MCF 10A (cell line): ENCODE measurements around the gene PDIK1L. TPM values are rescaled to one million over a fixed set of nuclear protein-coding genes. Genes with fewer than 3 reads are reported as not detected.

ENCODE experiments used
- BruUV-seq: library from RNA; stranded (reverse); fragments of 400-500 nt; replicated peaks from 2 replicates; lab custom pipeline; 2021; lab: Mats Ljungman, UMichigan
- CTCF ChIA-PET: fragments of 300-600 bp; sonication (Branson Sonifier 250); formaldehyde crosslinking; extraction: SDS; loops from one replicate; lab custom pipeline; 2021; ENCODE audit warnings: antibody characterized with exemption, inconsistent platforms; lab: Yijun Ruan, JAX
- POLR2A ChIA-PET: fragments of 300-600, 350-650 bp; sonication (Branson Sonifier 250); formaldehyde crosslinking; extraction: SDS; loops from one replicate; lab custom pipeline; 2020; ENCODE audit warnings: antibody characterized with exemption, inconsistent platforms; lab: Yijun Ruan, JAX
- DNase-seq: peaks from one replicate; pipeline ENCODE4 v3.0.0-alpha.2; 2018; ENCODE audit not compliant: unreplicated experiment
- H3K27ac Mint-ChIP-seq: one replicate; pipeline ENCODE4 v1.8.0; 2022; ENCODE audit warnings: mild to moderate bottlenecking, low read depth, mixed read lengths; ENCODE audit not compliant: unreplicated experiment
- H3K27me3 Mint-ChIP-seq: one replicate; pipeline ENCODE4 v1.8.0; 2022; ENCODE audit warnings: mixed read lengths; ENCODE audit not compliant: insufficient read depth, unreplicated experiment
- H3K36me3 Mint-ChIP-seq: one replicate; pipeline ENCODE4 v1.8.0; 2022; ENCODE audit warnings: mild to moderate bottlenecking, moderate library complexity, mixed read lengths; ENCODE audit not compliant: insufficient read depth, unreplicated experiment
- H3K4me1 Mint-ChIP-seq: one replicate; pipeline ENCODE4 v1.8.0; 2022; ENCODE audit warnings: mixed read lengths; ENCODE audit not compliant: insufficient read depth, unreplicated experiment
- H3K4me3 Mint-ChIP-seq: one replicate; pipeline ENCODE4 v1.8.0; 2022; ENCODE audit warnings: mild to moderate bottlenecking, moderate library complexity, mixed read lengths; ENCODE audit not compliant: unreplicated experiment
- H3K9me3 Mint-ChIP-seq: one replicate; pipeline ENCODE4 v1.8.0; 2022; ENCODE audit warnings: mixed read lengths; ENCODE audit not compliant: unreplicated experiment
- CTCF ChIP-seq: fragments of 200-600 bp; IDR thresholded peaks from one replicate; pipeline ENCODE4 v1.8.0; 2022; ENCODE audit warnings: antibody characterized with exemption, mild to moderate bottlenecking; ENCODE audit not compliant: unreplicated experiment
- intact Hi-C: fragments of 100-400 bp; cut with micrococcal nuclease; formaldehyde crosslinking; loops from 2 replicates; pipeline ENCODE4 v1.14.1; 2022
- total RNA-seq: library from RNA; stranded (reverse); gene quantifications from 2 replicates; pipeline ENCODE4 v1.2.3, GENCODE V29; 2022

PDIK1L gene
- total RNA-seq, 1 experiment from 2014 or later: 10.9 TPM

DNA sequence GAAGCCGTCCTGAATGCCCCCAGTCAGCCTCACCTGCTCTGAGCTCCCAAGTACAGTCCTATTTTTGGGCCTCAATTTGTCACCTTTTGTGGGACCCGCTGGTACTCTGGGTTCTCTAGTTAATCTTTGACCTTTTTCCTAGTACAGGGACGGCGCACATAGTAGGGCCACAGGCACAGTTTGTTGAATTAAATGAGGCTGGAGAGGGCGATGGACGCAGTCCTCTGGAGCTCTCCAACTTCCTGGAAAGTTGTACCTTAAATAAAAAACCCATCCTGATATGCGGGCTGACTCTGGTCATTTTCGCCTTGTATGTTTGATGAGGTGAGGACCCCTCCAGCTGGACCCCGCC is 52.0 kb downstream of the PDIK1L start:
- intact Hi-C loops: loop anchor here (1.0 to 2.0 kb wide), 2 partner anchors 58 to 127 kb away; no protein-coding TSS in a partner anchor
- no peak for TF ChIP-seq CTCF
- Mint-ChIP-seq H3K27me3 (no peaks in the 10 kb centered on the region), H3K27ac (no peak overlapping the region), H3K9me3 (no peaks in the 10 kb centered on the region), H3K36me3 (no peaks in the 10 kb centered on the region), H3K4me3 (peak overlapping the region; percentile 64), H3K4me1 (no peaks in the 10 kb centered on the region)
- no TSS peak for BruUV-seq
- DNase-seq: no peak
- ChIA-PET POLR2A (interaction anchor here (1.0 to 1.1 kb wide), 2 partner anchors 55 to 123 kb away, joined by 3 read pairs; no protein-coding TSS in a partner anchor), CTCF (interaction anchor here (0.6 to 2.0 kb wide), 10 partner anchors 11 to 272 kb away, joined by 3 to 7 read pairs (median 4); partner anchors contain the start of gene CEP85)

DNA sequence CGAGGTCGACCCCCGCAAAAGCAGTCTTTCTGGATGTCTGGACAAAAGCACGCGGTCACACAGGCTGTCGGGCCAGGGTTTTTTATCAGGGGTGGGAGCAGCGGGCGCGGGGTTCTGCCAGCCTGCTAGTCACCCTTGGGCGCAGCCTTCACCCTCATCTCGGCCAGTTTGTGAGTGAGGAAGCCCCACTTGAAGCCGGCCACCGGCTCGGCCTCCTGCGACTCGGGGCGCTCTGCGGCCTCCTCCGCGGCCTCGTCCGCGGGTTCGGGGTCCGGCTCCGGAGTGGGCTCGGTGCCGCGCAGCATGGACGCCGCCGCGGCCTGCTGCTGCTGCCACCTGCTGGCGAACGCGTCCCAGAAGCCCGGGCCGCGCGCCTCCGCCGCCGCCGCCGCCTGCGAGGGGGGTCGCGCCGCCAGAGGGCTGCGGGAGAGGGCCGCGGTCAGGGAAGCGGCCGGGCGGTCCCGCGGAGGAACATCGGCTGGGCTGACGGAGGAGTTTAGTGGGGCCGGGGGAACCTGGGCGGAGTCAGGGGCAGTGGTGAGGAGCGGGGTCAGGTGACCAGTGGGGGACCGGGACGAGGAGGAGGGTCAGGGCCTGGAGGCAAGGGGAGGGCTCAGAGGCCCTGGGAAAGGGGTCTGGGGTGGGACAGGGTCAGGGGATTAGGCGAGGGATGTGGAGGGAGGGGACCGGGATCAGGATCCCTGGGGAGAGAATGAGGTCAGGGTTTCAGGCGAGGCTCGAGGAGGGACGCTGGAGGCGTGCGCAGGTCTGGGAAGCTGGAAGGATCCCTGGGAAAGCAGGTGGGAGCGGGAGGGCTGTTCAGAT is 52.6 kb downstream of the PDIK1L start:
- Mint-ChIP-seq H3K27me3 (no peaks in the 10 kb centered on the region), H3K27ac (no peak overlapping the region), H3K9me3 (no peaks in the 10 kb centered on the region), H3K36me3 (no peaks in the 10 kb centered on the region), H3K4me3 (peak overlapping the region; percentile 64), H3K4me1 (no peaks in the 10 kb centered on the region)
- DNase-seq: no peak
- ChIA-PET POLR2A (interaction anchor here (1.0 to 1.1 kb wide), 2 partner anchors 56 to 123 kb away, joined by 3 read pairs; no protein-coding TSS in a partner anchor), CTCF (interaction anchor here (0.6 to 2.0 kb wide), 13 partner anchors 10 to 272 kb away, joined by 3 to 7 read pairs (median 3); partner anchors contain the start of genes CD52 and CEP85)
- intact Hi-C loops: loop anchor here (1.0 to 2.0 kb wide), 2 partner anchors 59 to 127 kb away; no protein-coding TSS in a partner anchor
- TF ChIP-seq CTCF: peak; percentile 78
- no TSS peak for BruUV-seq

GRCh38 chr1:26164861-26165842 is 53.5 kb downstream of the PDIK1L start:
- CTCF ChIA-PET: interaction anchor here (0.9 to 2.0 kb wide), 8 partner anchors 9 to 153 kb away, joined by 3 to 7 read pairs (median 3); partner anchors contain the start of genes CD52 and CEP85
- Mint-ChIP-seq H3K4me1 (no peaks in the 10 kb centered on the region), H3K9me3 (no peaks in the 10 kb centered on the region), H3K27ac (no peak overlapping the region), H3K36me3 (no peaks in the 10 kb centered on the region), H3K4me3 (peak overlapping the region; percentile 64), H3K27me3 (no peaks in the 10 kb centered on the region)
- no TSS peak for BruUV-seq
- intact Hi-C loops: loop anchor here (1.0 to 5.0 kb wide), 3 partner anchors 60 to 227 kb away; no protein-coding TSS in a partner anchor
- DNase-seq: no peak
- POLR2A ChIA-PET: interaction anchor here (0.6 to 1.1 kb wide), 2 partner anchors 12 to 784 kb away, joined by 3 to 6 read pairs; partner anchors contain the start of gene CNKSR1
- no peak for TF ChIP-seq CTCF
